ENCODE results near the gene GAGE10.

GAGE10 gene

GRCh38 chrX:49303346-49303745, at the start of gene GAGE10:
GAGE10 (plus strand) TSS chrX:49303646; CDS start chrX:49304860, 1,214 bp downstream.
- TF ChIP-seq NFIC (IDR thresholded peaks at IDR 0.05) (no peak), TCF12 (IDR thresholded peaks at IDR 0.05; ENCODE audit: low read depth) (no peak), FOXM1 (IDR thresholded peaks at IDR 0.05; ENCODE audit: borderline replicate concordance, low read depth) (no peak), TAF1 (IDR thresholded peaks at IDR 0.05; ENCODE audit: low read depth) (no peak), RAD21 (IDR thresholded peaks at IDR 0.05; ENCODE audit: low read depth) (no peak), USF1 (IDR thresholded peaks at IDR 0.05) (no peak), ZBTB7A (IDR thresholded peaks at IDR 0.05; ENCODE audit: low read depth) (no peak)

GRCh38 chrX:49254639-49255038, 48.8 kb upstream of the GAGE10 start:
- TF ChIP-seq TCF12 (IDR thresholded peaks at IDR 0.05; ENCODE audit: low read depth) (no peak), CREB1 (IDR thresholded peaks at IDR 0.05; ENCODE audit: low read depth) (no peak), NFIC (IDR thresholded peaks at IDR 0.05) (no peak), EGR1 (IDR thresholded peaks at IDR 0.05) (no peak), MAX (IDR thresholded peaks at IDR 0.05) (no peak), RAD21 (IDR thresholded peaks at IDR 0.05; ENCODE audit: low read depth) (no peak), TEAD4 (IDR thresholded peaks at IDR 0.05) (no peak)

GRCh38 chrX:49256268-49256995, 47.0 kb upstream of the GAGE10 start:
- TF ChIP-seq FOXM1 (IDR thresholded peaks at IDR 0.05; ENCODE audit: borderline replicate concordance, low read depth) (no peak), TAF1 (IDR thresholded peaks at IDR 0.05; ENCODE audit: low read depth) (no peak), REST (IDR thresholded peaks at IDR 0.05; ENCODE audit: low read depth) (no peak), EGR1 (IDR thresholded peaks at IDR 0.05) (no peak), USF1 (IDR thresholded peaks at IDR 0.05) (no peak), CREB1 (IDR thresholded peaks at IDR 0.05; ENCODE audit: low read depth) (no peak), EP300 (IDR thresholded peaks at IDR 0.05; ENCODE audit: borderline replicate concordance) (no peak), ZBTB7A (IDR thresholded peaks at IDR 0.05; ENCODE audit: low read depth) (no peak)

- TF ChIP-seq REST (IDR thresholded peaks at IDR 0.05; ENCODE audit: low read depth) (no peak), MAX (IDR thresholded peaks at IDR 0.05) (no peak), CREB1 (IDR thresholded peaks at IDR 0.05; ENCODE audit: low read depth) (no peak), NFIC (IDR thresholded peaks at IDR 0.05) (no peak), EGR1 (IDR thresholded peaks at IDR 0.05) (no peak), EP300 (IDR thresholded peaks at IDR 0.05; ENCODE audit: borderline replicate concordance) (no peak), RAD21 (IDR thresholded peaks at IDR 0.05; ENCODE audit: low read depth) (no peak), TEAD4 (IDR thresholded peaks at IDR 0.05) (no peak), ZBTB7A (IDR thresholded peaks at IDR 0.05; ENCODE audit: low read depth) (no peak), CEBPB (IDR thresholded peaks at IDR 0.05) (no peak)
These were observed 46.2 kb upstream of the GAGE10 start for GRCh38 chrX:49257074-49257790.

- no peak for TF ChIP-seq REST (IDR thresholded peaks at IDR 0.05; ENCODE audit: low read depth)
These were observed 45.3 kb upstream of the GAGE10 start for GRCh38 chrX:49257846-49258748.
